ENCODE measurements around the gene MYH15.

The MYH15 gene

GRCh38 chr3:108509263-108509662, 1.1 kb downstream of the MYH15 start:
- no peak for DNase-seq

GRCh38 chr3:108507902-108508301, 2.5 kb downstream of the MYH15 start:
- DNase-seq: no peak

DNA sequence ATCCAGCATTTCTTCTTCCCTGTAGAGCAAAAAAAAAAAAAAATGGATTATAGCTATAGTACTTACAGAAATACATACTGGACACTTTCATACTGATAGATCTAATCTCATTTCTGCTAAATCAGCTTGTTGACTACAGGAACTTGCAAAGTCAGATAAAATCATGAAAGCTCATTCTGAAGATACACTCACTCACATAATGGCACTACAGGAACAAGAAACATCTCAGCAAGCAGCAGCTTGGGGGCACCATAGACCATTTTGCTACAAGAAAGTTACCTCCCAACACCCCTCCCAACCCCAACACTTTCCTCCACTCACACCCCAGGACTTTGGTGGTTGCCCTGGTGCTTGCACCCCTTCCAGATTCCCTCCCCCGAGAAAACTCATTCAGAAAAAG, 4.6 kb downstream of the MYH15 start:
- no peak for DNase-seq

DNA sequence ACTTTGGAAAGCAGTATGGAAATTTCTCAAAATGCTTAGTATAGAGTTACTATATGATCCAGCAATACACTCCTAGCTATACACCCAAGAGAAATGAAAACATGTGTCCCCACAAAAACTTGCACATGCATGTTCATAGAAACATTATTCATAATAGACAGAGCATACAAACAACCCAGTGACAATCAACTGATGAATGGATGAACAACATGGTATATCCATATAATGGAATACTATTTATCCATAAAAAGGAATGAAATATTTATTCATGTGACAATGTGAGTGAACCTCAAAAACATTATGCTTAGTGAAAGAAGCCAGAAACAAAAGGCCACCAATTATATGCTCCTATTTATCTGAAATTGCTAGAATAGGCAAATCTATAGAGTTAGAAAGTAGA, 6.7 kb downstream of the MYH15 start:
- no peak for DNase-seq

GRCh38 chr3:108501535-108501934, 8.9 kb downstream of the MYH15 start:
- no peak for DNase-seq

DNA sequence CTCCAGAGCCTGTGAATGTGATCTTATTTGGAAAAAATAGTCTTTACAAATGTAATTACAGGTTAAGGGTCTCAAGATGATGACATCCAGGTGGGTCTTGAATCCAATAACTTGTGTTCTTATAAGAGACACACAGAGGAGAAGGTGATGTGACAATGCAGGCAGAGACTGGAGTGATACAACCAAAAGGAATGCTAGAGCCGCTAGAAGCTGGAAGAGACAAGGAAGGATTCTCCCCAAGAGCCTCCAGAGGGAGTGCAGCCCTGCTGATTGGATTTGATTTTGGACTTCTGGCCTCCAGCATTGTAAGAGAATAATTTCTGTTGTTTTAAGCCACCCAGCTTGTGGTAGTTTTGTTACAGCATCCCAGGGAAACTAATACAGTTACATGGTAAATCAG, 9.7 kb downstream of the MYH15 start:
- DNase-seq: no peak

DNA sequence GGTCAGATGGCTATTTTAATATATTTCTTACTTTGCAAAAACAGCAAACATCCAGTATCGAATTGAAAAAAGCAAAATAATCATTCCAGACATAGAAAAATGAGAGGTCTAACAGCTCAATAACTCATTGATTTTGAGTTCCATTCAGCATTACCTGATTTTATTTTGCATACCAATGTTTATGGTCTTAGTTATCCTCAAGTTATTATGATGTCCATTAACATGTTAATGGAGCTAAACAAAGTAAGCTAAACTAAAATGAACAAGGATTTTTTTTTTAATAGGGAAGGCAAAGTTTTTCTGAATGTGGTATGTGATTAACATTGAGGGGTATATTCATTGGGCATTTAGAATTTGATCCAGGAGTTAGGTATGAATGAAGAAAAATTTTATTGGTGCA, 13.1 kb downstream of the MYH15 start:
- no peak for DNase-seq

- no peak for DNase-seq
These were observed 14.7 kb downstream of the MYH15 start for GRCh38 chr3:108495717-108496116.

- no peak for DNase-seq
These were observed 15.4 kb downstream of the MYH15 start for GRCh38 chr3:108494906-108495531.

DNA sequence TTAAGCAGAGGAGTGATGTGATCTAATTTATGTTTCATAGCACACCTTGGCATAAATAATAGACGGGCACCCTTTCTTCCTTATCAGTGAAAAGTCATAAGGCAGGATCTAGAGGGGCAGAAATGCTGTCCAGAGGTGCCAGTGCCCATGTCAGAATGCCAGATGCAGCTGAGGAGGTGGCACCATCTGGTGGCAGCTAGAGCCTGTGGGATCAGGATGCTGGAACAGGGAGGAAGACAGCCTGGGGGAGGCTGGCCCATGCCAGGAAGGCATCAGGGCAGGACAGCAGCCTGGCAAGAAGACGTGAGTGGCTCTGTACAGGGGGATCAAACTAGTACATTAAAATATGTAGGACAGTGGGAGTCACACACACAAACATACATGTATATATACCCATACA, 16.5 kb downstream of the MYH15 start:
- peak in 1 of 2 experiments; percentile 35 for DNase-seq

DNA sequence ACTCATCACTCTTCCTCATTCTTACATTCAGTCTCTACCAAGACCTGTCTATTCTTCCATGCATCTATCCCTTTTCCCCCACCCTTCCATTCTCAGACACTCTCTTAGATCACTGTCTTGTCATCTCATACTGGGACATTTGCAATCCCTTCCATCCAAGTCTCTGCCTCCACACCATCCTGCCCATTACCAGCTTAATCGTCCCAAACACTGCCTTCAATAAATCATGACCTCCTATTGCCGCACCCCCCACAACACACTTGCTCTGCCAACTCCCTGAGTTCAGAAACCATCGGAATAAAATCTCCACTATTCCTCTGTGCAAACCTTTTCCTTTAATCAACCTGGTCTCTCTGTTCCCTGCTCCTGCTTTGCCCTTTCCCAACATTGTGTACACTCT, 18.9 kb downstream of the MYH15 start:
- DNase-seq: no peak

DNA sequence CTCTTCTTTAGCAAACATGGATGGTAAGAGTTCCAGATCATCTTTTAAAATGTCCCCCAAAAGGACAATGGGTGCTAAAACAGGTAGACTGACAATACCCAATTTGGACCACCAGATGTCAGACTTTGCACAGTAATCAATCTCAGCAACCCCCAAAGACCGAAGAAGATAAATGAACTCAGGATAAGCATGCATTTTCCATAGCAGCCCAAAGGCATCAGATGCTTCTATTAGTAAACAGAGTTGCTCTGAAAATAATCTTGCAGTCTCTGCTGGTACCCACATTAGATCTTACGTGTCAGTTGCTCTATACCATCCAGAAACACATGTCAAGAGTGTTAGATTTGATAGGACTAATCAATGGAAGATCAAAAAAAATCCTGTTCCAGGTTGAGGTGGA, 20.6 kb downstream of the MYH15 start:
- peak in 1 of 2 experiments; percentile 49 for DNase-seq

- no peak for DNase-seq
These were observed 21.8 kb downstream of the MYH15 start for GRCh38 chr3:108488631-108489030.

DNA sequence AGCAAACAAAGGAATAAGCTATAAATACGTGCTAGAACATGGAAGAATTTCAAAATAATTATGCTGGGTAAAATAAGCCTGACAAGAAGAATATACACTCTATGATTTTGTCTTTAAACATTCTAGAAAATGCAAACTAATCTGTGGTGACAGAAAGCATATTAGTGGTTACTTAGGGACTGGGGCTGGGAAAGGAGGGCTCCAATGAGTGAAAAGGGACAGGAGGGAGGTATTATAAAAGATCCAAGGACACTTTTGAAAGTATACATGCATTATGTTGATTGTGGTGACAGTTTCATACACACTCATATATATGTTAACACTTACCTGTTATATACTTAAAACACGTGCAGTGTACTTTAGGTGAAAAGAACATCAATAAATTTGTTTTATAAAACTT, 23.0 kb downstream of the MYH15 start:
- no peak for DNase-seq

GRCh38 chr3:108486941-108487340, 23.5 kb downstream of the MYH15 start:
- DNase-seq: peak; percentile 1 to 23

DNA sequence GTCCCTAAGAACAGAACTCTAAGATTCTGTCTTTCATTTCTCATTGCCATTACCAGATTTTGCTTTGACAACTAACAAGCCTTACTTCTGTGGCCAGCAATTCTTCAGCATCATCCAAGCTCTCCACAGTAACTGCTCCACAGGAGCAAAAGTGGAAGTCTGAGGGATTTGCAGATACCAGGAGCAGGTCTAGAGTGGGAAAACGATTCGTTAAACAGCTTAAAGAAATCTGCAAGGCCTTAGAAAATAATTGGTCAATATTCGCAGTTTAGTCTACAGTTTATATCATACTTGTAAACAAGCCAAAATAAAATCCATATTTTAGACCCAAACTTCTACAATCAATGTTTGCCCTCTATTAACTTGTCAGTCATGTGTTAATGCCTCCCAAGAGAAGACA, 24.1 kb downstream of the MYH15 start:
- DNase-seq: no peak

GRCh38 chr3:108485146-108485545, 25.2 kb downstream of the MYH15 start:
- peak; percentile 53 to 67 for DNase-seq

- no peak for DNase-seq
These were observed 31.2 kb downstream of the MYH15 start for GRCh38 chr3:108479224-108479623.

DNA sequence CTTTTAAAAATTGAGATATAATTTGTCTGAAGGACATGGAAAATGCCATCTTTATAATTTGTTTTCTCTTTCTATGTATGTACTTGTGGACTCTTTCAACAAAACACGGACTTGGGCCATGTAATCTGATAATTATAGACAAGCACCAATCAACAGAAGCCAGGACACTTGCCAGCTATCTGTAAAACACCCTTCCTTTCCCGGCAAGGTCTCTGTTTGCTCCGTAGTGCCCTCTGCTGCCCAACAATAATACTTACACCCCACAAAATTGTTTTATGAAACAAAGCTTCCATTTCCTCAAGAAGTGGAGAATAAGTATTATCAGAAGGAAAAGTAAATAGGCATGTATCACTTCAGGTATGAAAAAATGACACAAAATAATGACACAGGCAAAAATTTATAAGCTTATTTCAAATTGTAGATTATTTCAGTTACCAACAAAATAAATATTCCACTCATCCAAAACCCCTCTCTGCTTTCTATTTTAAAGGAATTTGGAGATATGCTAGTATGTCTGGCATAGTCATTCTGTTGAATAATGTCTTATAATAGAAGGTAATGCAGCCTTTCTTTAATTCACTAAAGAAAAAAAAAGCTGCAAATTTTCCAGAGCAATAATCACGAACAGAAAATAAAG, 32.8 kb downstream of the MYH15 start:
- DNase-seq: peak in 1 of 2 experiments; percentile 59

GRCh38 chr3:108475220-108475782, 35.1 kb downstream of the MYH15 start:
- DNase-seq: no peak

DNA sequence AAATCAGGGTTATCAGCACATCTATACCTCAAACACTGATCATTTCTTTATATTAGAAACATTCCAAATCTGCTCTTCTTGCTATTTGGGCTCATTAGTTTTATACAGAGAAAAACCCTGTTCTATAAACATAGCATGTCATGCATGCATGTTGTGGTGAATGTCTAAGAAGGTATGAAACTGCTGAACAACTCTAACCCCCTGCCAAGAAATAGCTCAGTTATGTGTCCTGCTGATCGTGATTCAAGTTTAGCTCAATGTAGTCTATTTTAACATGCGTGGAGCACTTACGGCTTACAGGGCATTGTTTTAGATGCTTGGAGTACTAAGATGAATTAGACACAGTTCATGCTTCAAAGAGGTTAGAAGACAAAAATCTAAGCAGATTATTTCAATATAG, 35.8 kb downstream of the MYH15 start:
- DNase-seq: no peak

DNA sequence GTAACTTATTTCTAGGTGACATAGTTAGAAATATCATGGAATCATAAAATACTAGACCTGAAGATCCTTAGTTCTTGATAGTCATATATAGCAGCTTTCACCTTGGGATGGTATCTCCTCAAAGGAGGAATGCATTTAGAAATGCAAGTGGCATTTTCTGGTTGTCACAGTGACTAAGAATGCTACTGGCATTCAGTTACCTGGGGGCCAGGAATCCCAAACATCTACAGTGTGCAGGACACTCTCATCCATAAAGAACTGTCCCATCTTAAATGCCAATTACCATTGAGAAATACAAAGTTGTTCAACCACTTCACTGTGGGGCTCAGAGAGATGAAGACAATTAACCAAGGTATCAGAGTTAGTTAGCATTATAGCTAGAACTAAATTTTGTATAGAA, 36.7 kb downstream of the MYH15 start:
- DNase-seq: no peak

- no peak for DNase-seq
These were observed 38.3 kb downstream of the MYH15 start for GRCh38 chr3:108472001-108472591.

- DNase-seq: no peak
These were observed 39.0 kb downstream of the MYH15 start for GRCh38 chr3:108471426-108471825.
